D721Med (cell line): ENCODE measurements around the gene GNRHR.
A peak's percentile ranks its signal among the peaks of the same experiment; 100 is the strongest.
"Not testable (repeated sequence)": the region's sequence is repeated elsewhere in the genome, so short reads cannot be mapped to it uniquely, and the experiment has no call there.

ENCODE experiments used
- DNase-seq: peaks from one replicate; pipeline ENCODE4 v3.0.0; 2011; ENCODE audit warnings: low spot score; ENCODE audit not compliant: insufficient read length
- FAIRE-seq: peaks from 2 replicates; lab custom pipeline; 2011; peaks lifted over from hg19 to GRCh38; lab: Jason Lieb, UNC
- TF ChIP-seq, protein P1 (sequence below): IDR thresholded peaks from 2 replicates; pipeline ENCODE4 v1.5.1; 2012; ENCODE audit warnings: mild to moderate bottlenecking, control low read depth; ENCODE audit not compliant: insufficient read depth; ENCODE audit errors: missing control alignments

GNRHR gene

DNA sequence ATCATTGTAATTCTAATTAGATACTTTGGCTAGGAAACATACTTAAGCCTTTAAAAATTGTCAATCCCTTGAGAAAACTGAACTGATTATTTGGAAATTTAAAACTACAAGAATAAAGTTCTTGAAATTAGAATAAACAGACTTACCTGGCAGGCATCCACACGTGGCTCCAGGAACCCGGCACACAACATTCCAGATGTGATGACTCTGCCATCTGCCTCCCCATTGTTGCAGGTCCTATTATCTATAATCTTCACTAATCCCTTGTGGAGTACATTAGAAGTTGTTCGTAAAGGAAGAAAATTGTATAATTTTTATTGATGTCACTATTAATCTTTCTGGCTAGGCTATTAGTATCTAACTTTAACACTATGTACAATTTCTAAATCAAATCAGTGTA, 16.2 kb upstream of the GNRHR start:
- no peak for FAIRE-seq
- no peak for DNase-seq
- TF ChIP-seq, protein P1, sequence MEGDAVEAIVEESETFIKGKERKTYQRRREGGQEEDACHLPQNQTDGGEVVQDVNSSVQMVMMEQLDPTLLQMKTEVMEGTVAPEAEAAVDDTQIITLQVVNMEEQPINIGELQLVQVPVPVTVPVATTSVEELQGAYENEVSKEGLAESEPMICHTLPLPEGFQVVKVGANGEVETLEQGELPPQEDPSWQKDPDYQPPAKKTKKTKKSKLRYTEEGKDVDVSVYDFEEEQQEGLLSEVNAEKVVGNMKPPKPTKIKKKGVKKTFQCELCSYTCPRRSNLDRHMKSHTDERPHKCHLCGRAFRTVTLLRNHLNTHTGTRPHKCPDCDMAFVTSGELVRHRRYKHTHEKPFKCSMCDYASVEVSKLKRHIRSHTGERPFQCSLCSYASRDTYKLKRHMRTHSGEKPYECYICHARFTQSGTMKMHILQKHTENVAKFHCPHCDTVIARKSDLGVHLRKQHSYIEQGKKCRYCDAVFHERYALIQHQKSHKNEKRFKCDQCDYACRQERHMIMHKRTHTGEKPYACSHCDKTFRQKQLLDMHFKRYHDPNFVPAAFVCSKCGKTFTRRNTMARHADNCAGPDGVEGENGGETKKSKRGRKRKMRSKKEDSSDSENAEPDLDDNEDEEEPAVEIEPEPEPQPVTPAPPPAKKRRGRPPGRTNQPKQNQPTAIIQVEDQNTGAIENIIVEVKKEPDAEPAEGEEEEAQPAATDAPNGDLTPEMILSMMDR: no peak

DNA sequence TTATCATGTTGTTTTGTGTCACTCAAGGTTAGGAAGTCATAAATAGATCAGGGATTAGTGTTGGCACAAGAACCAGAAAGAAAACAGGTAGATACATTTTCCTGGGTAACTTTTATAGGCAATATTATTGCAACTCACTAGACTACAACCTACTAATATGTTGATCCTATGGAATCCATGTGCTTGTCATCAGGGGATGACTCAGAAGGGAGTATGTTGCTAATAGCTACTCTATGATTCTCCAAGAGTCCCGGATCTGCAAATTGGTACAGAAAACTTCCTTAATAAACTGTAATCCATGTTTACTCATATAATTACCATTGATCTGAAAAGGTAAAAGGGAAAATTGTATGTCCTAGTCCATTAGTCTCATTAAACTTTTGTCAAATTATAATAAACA, 11.7 kb upstream of the GNRHR start:
- TF ChIP-seq, protein P1: no peak
- DNase-seq (no peak), FAIRE-seq (peak; percentile 11)

DNA sequence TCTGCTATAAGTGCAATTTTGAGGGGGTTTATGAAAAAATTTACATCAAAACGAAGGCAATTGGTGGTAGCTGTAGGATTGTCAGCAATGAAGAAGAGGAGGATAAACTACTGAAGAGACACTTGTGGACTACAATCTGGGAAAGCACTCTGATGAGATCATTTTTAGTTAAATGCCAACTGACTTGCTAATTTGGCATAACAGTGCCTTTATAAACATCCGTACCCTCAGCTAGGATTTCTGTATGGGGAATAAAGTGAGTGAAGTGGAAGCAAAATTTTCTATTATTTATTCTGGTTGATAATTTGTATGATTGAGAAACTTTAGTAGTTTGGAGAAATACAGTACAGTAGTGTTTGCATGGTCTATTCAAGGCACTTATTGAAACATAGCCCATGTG, 11.2 kb upstream of the GNRHR start:
- TF ChIP-seq, protein P1: no peak
- DNase-seq (no peak), FAIRE-seq (no peak)

DNA sequence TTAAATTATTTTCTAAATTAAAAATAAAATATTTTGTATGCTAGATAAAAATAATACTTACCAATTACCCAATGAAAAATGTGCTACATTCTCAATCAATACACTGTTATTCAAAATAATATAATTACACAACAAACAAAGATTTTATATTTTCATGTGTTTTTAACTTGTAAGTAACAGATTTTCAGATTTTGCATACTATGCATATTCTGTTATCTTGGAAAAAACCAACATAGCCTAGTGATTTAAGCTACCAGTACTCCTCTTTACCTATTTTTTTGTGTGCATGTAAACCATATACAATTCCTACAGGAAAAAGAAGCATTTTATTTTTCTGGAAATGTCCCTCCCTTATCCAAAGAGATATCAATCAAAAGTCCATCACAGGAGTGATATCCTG, 10.0 kb upstream of the GNRHR start:
- TF ChIP-seq, protein P1: no peak
- FAIRE-seq (no peak), DNase-seq (no peak)

DNA sequence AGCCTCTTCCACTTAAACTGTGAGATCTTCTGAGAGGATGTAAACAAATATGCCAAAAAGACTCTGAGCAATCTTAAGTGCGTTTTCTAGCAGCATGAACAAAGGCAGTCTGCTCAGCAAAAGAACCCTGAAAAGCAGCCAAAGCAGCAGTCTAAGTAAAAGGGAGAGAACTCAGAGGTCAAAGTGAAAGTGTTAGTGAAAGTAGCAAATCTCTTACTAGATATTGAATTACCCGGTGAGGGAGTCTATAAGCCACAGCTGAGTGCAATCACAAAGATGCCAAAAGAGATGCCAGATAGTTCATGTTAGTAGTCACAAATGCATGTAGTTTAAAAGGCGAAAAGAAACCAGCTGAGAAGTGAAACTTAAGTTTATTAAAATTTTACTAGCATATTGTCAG, 7.9 kb upstream of the GNRHR start:
- TF ChIP-seq, protein P1: no peak
- DNase-seq (no peak), FAIRE-seq (no peak)

DNA sequence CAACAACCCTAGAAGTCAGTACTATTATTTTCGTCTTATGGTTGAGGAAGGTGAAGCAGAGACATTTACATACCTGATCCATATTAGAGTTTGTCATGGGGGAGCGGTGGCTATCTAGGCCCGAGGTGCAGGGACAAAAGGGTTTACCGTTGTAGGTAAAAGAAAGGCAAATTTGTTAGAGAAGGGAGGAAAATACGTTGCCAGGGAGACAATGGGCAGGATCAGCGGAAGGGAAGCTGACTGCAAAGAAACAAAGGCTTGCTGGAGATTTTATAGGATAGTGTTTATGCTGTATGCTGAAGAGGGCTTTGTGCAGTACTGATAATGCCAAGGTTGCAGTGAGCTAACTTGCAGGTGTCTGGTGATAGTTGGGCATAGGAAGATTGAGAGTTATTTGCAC, 2.8 kb upstream of the GNRHR start:
- not testable (repeated sequence) for FAIRE-seq, DNase-seq

DNA sequence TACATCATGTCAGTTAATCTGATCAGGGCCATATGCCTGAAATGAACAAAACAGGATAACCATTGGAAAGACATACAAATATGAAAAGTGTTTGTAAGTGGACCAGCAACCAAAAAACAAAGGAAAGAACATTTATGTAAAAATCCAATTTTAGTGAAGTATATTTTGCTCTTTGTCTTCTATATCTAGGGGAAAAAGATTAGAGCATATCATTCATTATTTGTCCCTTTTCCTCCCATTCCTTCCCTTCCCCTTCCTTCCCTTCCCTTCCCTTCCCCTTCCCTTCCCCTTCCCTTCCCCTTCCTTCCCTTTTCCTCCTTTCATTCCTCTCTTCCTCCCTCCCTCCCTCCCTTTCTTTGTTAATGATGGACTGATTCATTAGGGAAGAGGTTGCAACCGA, 1.8 kb upstream of the GNRHR start:
- FAIRE-seq: no peak
- TF ChIP-seq, protein P1: no peak
- no peak for DNase-seq

DNA sequence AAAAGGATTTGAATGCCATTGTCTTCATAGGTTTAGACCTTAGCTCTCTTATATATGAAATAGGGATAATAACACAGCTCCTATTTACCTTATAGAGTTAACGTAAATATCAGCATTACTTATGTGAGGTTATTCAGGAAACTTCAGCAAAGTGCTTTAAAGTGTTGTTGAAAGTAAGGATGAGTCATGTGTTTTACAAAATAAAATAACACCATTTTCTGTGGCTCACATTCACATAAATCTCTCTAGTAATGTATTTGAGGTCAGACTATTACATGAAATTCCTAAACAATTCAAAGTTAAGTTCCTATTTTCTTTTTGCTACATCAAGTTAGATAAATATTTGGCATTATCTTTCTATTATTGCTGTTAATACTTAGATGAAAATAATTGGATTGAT, 2.9 kb downstream of the GNRHR start:
- DNase-seq (no peak), FAIRE-seq (no peak)
- TF ChIP-seq, protein P1: no peak
